ENCODE data around the gene STARD13.

The STARD13 gene

GRCh38 chr13:33079960-33080359 is 205.6 kb downstream of the STARD13 start:
- TF ChIP-seq CTCF (IDR thresholded peaks at IDR 0.05) = no peak

- TF ChIP-seq CTCF (IDR thresholded peaks at IDR 0.05) = no peak
Observed at GRCh38 chr13:33078263-33078662, 207.3 kb downstream of the STARD13 start.

GRCh38 chr13:33076001-33076992 is 209.3 kb downstream of the STARD13 start:
- no peak for TF ChIP-seq CTCF (IDR thresholded peaks at IDR 0.05)

GRCh38 chr13:33073338-33073737 is 212.2 kb downstream of the STARD13 start:
- TF ChIP-seq CTCF (IDR thresholded peaks at IDR 0.05) = no peak

GRCh38 chr13:33072759-33073158 is 212.8 kb downstream of the STARD13 start:
- no peak for TF ChIP-seq CTCF (IDR thresholded peaks at IDR 0.05)

- TF ChIP-seq CTCF (IDR thresholded peaks at IDR 0.05) = no peak
Observed at GRCh38 chr13:33072282-33072681, 213.3 kb downstream of the STARD13 start.

- TF ChIP-seq CTCF (IDR thresholded peaks at IDR 0.05) = no peak
Observed at GRCh38 chr13:33070713-33071112, 214.8 kb downstream of the STARD13 start.
